Natural killer cell (primary cell): ENCODE measurements around the gene BRCA2. TPM values are rescaled to one million over a fixed set of nuclear protein-coding genes. Genes with fewer than 3 reads are reported as not detected.

Experiments
- ATAC-seq, 3 donors: fragments of 150-1000 bp in 2 of 3; fragments of 200-7000 bp in 1 of 3; cut with Tn5 transposase; 1 replicate in 1 of 3; 2 replicates in 2 of 3; pipeline ENCODE4 v1.10.0; 2021; ENCODE audit warnings: mild to moderate bottlenecking in 2 of 3, moderate library complexity in 2 of 3
- DNase-seq, 2 donors: peaks; one replicate each; pipeline versions ENCODE4 v3.0.0 to v3.0.0-alpha.2; 2013 to 2021; ENCODE audit warnings: mixed read lengths in 1 of 2
- H3K27ac ChIP-seq: one replicate; pipeline ENCODE4 v1.5.1; 2013; ENCODE audit warnings: mild to moderate bottlenecking, low read length
- H3K27me3 ChIP-seq: one replicate; pipeline ENCODE4 v1.6.1; 2013; ENCODE audit warnings: low read length; ENCODE audit not compliant: control insufficient read depth, insufficient read depth
- H3K36me3 ChIP-seq: one replicate; pipeline ENCODE4 v1.6.1; 2013; ENCODE audit warnings: low read length; ENCODE audit not compliant: control insufficient read depth, insufficient read depth
- H3K4me1 ChIP-seq: one replicate; pipeline ENCODE4 v1.6.1; 2013; ENCODE audit warnings: low read length; ENCODE audit not compliant: control insufficient read depth, insufficient read depth
- H3K4me3 ChIP-seq: one replicate; pipeline ENCODE4 v1.5.1; 2013; ENCODE audit warnings: low read length
- H3K9me3 ChIP-seq: one replicate; pipeline ENCODE4 v1.6.1; 2013; ENCODE audit warnings: low read length; ENCODE audit not compliant: control insufficient read depth, insufficient read depth
- H3K27ac Mint-ChIP-seq, 2 donors: one replicate each; pipeline ENCODE4 v1.8.0; 2022; ENCODE audit warnings: mild to moderate bottlenecking in 2 of 2, mixed read lengths in 2 of 2, moderate library complexity in 1 of 2
- H3K27me3 Mint-ChIP-seq, 2 donors: one replicate each; pipeline ENCODE4 v1.8.0; 2022; ENCODE audit warnings: low read depth in 2 of 2, mixed read lengths in 2 of 2
- H3K36me3 Mint-ChIP-seq: one replicate; pipeline ENCODE4 v1.8.0; 2022; ENCODE audit warnings: mixed read lengths
- H3K4me1 Mint-ChIP-seq, 2 donors: one replicate each; pipeline ENCODE4 v1.8.0; 2022; ENCODE audit warnings: mixed read lengths in 2 of 2
- H3K4me3 Mint-ChIP-seq: one replicate; pipeline ENCODE4 v1.8.0; 2022; ENCODE audit warnings: mild to moderate bottlenecking, moderate library complexity, mixed read lengths
- H3K9me3 Mint-ChIP-seq, 2 donors: one replicate each; pipeline ENCODE4 v1.8.0; 2022; ENCODE audit warnings: mixed read lengths in 2 of 2
- CTCF ChIP-seq: fragments of 200-600 bp; IDR thresholded peaks from one replicate; pipeline ENCODE4 v1.8.0; 2022; ENCODE audit warnings: antibody characterized with exemption
- WGBS: methylation state at CpG from one replicate; pipeline ENCODE4 v1.1.7; 2013; ENCODE audit warnings: missing lambda C conversion rate; ENCODE audit not compliant: insufficient coverage; 5-methylcytosine and 5-hydroxymethylcytosine counted together
- intact Hi-C: fragments of 100-400 bp; cut with micrococcal nuclease; formaldehyde crosslinking; loops from one replicate; pipeline ENCODE4 v1.14.2; 2022
- total RNA-seq, 4 donors: library from RNA; stranded (reverse); fragments of 120-200 nt in 1 of 4; gene quantifications; one replicate each; pipeline versions ENCODE4 v1.2.3 to v1.2.4, GENCODE V29; 2013 to 2022

The BRCA2 gene
- total RNA-seq, 3 donors from 2014 or later (not counting 1 experiment from before 2014, with no cell fraction given) = 3.6 to 4.3 (median 3.6) TPM

GRCh38 chr13:32323912-32324311 is 8.6 kb downstream of the BRCA2 start:
- Mint-ChIP-seq H3K4me1 (no peaks in the 10 kb centered on the region), H3K9me3 (no peaks in the 10 kb centered on the region), H3K27me3 (no peaks in the 10 kb centered on the region), H3K36me3 (no peaks in the 10 kb centered on the region), H3K27ac (no peak overlapping the region), H3K4me3 (no peak overlapping the region)
- ATAC-seq = no peak
- no peak for TF ChIP-seq CTCF
- Histone ChIP-seq H3K36me3 (no peaks in the 10 kb centered on the region), H3K4me3 (no peak overlapping the region), H3K9me3 (no peaks in the 10 kb centered on the region), H3K4me1 (no peaks in the 10 kb centered on the region), H3K27me3 (no peaks in the 10 kb centered on the region), H3K27ac (no peak overlapping the region)
- intact Hi-C loops = no loop called here
- DNase-seq = no peak

GRCh38 chr13:32330441-32330840 is 15.1 kb downstream of the BRCA2 start:
- WGBS = 100% methylated on average over 2 of the region's 2 CpGs
- no peak for TF ChIP-seq CTCF
- ATAC-seq (no peak), DNase-seq (no peak)
- H3K4me1 Mint-ChIP-seq = no peaks in the 10 kb centered on the region
- no peaks in the 10 kb centered on the region for H3K9me3 Mint-ChIP-seq
- H3K27me3 ChIP-seq = no peaks in the 10 kb centered on the region
- no peaks in the 10 kb centered on the region for H3K4me1 ChIP-seq
- H3K9me3 ChIP-seq = no peaks in the 10 kb centered on the region
- no peak overlapping the region for H3K27ac Mint-ChIP-seq
- no peaks in the 10 kb centered on the region for H3K36me3 Mint-ChIP-seq
- intact Hi-C loops = no loop called here
- H3K27ac ChIP-seq = no peak overlapping the region
- H3K4me3 ChIP-seq = no peak overlapping the region
- no peaks in the 10 kb centered on the region for H3K36me3 ChIP-seq
- no peaks in the 10 kb centered on the region for H3K27me3 Mint-ChIP-seq
- no peak overlapping the region for H3K4me3 Mint-ChIP-seq

GRCh38 chr13:32334671-32335070 is 19.4 kb downstream of the BRCA2 start:
- TF ChIP-seq CTCF = no peak
- H3K36me3 ChIP-seq = no peaks in the 10 kb centered on the region
- no peaks in the 10 kb centered on the region for H3K9me3 Mint-ChIP-seq
- H3K36me3 Mint-ChIP-seq = no peaks in the 10 kb centered on the region
- ATAC-seq (no peak), DNase-seq (no peak)
- intact Hi-C loops = no loop called here
- no peak overlapping the region for H3K27ac Mint-ChIP-seq
- no peaks in the 10 kb centered on the region for H3K9me3 ChIP-seq
- H3K27me3 ChIP-seq = no peaks in the 10 kb centered on the region
- no peaks in the 10 kb centered on the region for H3K4me1 Mint-ChIP-seq
- no peaks in the 10 kb centered on the region for H3K4me1 ChIP-seq
- H3K27me3 Mint-ChIP-seq = no peaks in the 10 kb centered on the region
- no peak overlapping the region for H3K4me3 Mint-ChIP-seq
- no peak overlapping the region for H3K27ac ChIP-seq
- no peak overlapping the region for H3K4me3 ChIP-seq
- WGBS = 92% methylated on average over 1 of the region's 2 CpGs

GRCh38 chr13:32340914-32341313 is 25.6 kb downstream of the BRCA2 start:
- H3K4me1 ChIP-seq = no peaks in the 10 kb centered on the region
- ATAC-seq (no peak), DNase-seq (no peak)
- H3K27me3 ChIP-seq = no peaks in the 10 kb centered on the region
- Mint-ChIP-seq H3K4me3 (no peak overlapping the region), H3K27ac (no peak overlapping the region), H3K4me1 (no peaks in the 10 kb centered on the region), H3K9me3 (no peaks in the 10 kb centered on the region), H3K36me3 (no peaks in the 10 kb centered on the region), H3K27me3 (no peaks in the 10 kb centered on the region)
- no peak overlapping the region for H3K27ac ChIP-seq
- intact Hi-C loops = no loop called here
- H3K9me3 ChIP-seq = no peaks in the 10 kb centered on the region
- no peaks in the 10 kb centered on the region for H3K36me3 ChIP-seq
- TF ChIP-seq CTCF = no peak
- WGBS = 70% methylated on average over 3 of the region's 3 CpGs
- H3K4me3 ChIP-seq = no peak overlapping the region
